22Rv1 (cell line): ENCODE measurements around the gene RAVER1.
"Not testable (repeated sequence)": the region's sequence is repeated elsewhere in the genome, so short reads cannot be mapped to it uniquely, and the experiment has no call there.

Experiments
- H3K27ac ChIP-seq: fragments of 450-650 bp; 2 replicates; pipeline ENCODE4 v1.5.1; 2017
- ZFX ChIP-seq: fragments of 450-650 bp; IDR thresholded peaks from 2 replicates; pipeline ENCODE4 v1.6.1; 2017; ENCODE audit warnings: antibody characterized with exemption, borderline replicate concordance
- TF ChIP-seq, protein P1 (sequence below): fragments of 450-650 bp; IDR thresholded peaks from 2 replicates; pipeline ENCODE4 v1.5.1; 2017; ENCODE audit warnings: mild to moderate bottlenecking

The RAVER1 gene

DNA sequence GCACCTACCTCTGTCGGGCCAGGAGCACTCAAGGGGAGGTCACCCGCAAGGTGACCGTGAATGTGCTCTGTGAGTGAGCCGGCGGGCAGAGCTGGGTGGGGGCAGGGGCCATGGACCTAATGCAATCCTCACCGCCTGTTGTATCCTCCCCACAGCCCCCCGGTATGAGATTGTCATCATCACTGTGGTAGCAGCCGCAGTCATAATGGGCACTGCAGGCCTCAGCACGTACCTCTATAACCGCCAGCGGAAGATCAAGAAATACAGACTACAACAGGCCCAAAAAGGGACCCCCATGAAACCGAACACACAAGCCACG, 48.4 kb downstream of the RAVER1 start:
- TF ChIP-seq, protein P1, sequence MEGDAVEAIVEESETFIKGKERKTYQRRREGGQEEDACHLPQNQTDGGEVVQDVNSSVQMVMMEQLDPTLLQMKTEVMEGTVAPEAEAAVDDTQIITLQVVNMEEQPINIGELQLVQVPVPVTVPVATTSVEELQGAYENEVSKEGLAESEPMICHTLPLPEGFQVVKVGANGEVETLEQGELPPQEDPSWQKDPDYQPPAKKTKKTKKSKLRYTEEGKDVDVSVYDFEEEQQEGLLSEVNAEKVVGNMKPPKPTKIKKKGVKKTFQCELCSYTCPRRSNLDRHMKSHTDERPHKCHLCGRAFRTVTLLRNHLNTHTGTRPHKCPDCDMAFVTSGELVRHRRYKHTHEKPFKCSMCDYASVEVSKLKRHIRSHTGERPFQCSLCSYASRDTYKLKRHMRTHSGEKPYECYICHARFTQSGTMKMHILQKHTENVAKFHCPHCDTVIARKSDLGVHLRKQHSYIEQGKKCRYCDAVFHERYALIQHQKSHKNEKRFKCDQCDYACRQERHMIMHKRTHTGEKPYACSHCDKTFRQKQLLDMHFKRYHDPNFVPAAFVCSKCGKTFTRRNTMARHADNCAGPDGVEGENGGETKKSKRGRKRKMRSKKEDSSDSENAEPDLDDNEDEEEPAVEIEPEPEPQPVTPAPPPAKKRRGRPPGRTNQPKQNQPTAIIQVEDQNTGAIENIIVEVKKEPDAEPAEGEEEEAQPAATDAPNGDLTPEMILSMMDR = no peak
- no peak for TF ChIP-seq ZFX
- H3K27ac ChIP-seq = no peak overlapping the region

DNA sequence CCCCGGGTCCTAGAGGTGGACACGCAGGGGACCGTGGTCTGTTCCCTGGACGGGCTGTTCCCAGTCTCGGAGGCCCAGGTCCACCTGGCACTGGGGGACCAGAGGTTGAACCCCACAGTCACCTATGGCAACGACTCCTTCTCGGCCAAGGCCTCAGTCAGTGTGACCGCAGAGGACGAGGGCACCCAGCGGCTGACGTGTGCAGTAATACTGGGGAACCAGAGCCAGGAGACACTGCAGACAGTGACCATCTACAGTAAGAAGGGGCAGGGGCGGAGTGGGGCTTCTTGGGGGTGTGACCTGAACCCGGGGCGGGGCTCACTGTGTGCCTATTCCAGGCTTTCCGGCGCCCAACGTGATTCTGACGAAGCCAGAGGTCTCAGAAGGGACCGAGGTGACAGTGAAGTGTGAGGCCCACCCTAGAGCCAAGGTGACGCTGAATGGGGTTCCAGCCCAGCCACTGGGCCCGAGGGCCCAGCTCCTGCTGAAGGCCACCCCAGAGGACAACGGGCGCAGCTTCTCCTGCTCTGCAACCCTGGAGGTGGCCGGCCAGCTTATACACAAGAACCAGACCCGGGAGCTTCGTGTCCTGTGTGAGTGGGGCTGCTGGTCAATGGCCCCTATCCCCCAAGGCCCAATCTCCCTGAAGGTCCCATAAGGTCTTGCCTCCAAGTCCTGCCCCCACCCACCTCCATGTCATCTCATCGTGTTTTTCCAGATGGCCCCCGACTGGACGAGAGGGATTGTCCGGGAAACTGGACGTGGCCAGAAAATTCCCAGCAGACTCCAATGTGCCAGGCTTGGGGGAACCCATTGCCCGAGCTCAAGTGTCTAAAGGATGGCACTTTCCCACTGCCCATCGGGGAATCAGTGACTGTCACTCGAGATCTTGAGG, 49.0 kb downstream of the RAVER1 start:
- TF ChIP-seq, protein P1 = no peak
- TF ChIP-seq ZFX = no peak
- H3K27ac ChIP-seq = no peak overlapping the region

DNA sequence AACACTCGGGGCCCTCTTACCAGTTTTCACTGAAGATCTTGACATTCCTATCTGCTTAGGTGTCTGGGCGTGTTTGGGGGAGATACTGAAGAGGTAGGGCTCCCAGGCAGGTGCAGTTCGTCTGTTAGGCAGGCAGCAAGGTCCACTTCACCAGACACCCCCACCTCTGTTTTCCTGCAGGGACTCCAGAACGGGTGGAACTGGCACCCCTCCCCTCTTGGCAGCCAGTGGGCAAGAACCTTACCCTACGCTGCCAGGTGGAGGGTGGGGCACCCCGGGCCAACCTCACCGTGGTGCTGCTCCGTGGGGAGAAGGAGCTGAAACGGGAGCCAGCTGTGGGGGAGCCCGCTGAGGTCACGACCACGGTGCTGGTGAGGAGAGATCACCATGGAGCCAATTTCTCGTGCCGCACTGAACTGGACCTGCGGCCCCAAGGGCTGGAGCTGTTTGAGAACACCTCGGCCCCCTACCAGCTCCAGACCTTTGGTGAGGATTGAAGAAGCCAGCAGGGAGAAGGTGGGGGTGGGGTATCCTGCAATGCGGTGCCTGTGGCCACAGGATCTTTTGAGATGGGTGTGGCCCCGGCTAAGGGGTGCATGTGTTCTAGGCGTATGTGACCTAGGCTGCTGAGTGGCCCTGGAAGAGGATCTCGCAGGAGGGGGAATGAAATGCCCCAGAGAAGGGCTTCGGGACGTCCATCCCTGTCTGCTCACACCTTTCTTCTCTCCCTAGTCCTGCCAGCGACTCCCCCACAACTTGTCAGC, 49.8 kb downstream of the RAVER1 start:
- no peak for TF ChIP-seq ZFX
- TF ChIP-seq, protein P1 = no peak
- no peak overlapping the region for H3K27ac ChIP-seq

DNA sequence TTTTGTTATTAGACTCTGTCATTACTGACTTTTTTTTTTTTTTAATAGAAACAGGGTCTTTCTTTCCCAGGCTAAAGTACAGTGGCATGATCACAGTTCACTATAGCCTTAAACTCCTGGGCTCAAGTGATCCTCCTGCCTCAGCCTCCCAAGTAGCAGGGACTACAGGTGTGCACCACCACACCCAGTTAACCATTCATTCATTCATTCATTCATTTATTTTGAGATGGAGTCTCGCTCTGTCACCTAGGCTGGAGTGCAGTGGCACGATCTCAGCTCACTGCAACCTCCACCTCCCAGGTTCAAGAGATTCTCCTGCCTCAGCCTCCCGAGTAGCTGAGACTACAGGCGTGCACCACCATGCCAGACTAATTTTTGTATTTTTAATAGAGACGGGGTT, 51.3 kb downstream of the RAVER1 start:
- not testable (repeated sequence) for H3K27ac ChIP-seq

DNA sequence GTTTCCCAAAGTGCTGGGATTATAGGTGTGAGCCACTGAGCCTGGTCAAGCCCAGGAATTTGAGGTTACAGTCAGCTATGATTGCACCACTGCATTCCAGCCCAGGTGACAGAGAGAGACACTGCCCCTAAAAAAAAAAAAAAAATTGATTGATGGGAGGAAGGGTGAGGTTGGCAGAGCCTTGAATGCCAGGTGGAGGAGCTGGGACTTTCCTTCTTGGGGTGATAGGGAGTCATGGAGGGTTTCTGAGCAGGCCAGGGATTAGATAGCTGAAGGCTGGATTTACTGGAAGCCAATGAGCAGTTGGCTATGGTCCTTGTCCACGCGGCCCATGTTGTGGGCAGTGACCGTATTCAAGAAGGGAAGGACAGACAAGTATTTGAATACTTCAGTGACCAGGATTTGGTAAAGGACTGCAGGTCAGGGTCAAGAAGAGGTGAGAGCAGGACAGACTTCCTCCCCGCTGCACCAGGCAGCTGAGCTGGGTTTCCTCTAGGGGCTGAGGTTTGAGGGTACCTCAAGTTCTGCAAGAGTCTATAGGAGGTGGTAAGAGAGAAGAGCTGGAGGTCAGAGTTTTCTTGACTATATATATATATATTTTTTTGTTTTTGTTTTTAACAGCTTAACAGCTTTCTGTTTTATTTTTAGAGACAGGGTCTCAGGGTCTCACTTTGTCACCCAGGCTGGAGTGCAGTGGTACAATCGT, 53.4 kb downstream of the RAVER1 start:
- TF ChIP-seq, protein P1 = no peak
- no peak for TF ChIP-seq ZFX
- H3K27ac ChIP-seq = no peak overlapping the region

DNA sequence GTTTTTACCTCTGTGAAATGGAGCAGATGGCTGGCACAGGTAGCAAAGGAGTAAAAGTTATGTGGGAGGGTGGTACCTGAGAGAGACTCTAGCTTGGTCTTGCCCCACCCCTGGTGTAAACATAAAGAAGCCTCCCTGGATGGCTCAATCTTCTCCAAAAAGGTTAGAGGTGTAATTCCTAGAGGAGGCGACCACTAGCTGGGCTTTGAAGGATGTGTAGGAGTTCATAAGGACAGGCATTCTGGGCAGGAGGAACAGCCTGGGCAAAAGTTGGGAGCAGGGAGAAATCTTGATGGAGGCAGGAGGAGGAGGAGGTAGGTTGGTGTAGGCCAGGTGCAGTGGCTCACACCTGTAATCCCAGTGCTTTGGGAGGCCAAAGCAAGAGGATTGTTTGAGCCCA, 54.4 kb downstream of the RAVER1 start:
- H3K27ac ChIP-seq = no peak overlapping the region
- no peak for TF ChIP-seq ZFX
- TF ChIP-seq, protein P1 = no peak

DNA sequence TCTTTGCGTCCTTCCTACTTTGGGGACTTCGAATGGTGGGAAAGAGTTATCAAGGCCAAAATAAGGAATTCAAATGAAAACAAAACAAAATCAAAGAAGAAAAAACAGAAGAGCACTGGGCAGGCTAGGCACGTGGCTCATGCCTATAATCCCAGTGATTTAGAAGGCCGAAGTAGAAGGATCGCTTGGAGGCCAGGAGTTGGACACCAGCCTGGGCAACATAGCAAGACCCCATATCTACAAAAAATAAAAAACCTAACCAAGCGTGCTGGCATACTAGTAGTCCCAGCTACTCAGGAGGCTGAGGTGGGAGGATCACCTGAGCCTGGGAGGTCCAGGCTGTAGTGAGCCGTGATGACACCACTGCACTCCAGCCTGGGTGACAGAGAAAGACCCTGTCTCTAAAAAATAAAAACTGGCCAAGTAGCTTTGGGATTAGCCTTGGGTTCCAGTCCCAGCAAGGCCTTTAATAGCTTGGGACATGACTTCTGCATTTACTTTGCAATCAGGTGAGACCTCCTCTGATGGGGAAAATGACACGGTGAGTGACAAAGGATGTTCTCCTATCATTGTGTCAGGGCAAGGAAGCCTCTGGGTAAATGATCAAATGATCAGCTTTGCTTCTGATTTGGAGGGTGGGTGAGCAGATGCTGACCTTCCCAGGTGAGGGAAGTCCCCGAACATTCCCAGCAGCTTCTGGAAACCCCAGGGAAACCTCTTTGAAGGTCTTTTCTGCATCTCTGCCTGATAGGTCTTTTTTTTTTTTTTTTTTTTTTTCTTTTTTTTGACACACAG, 55.3 kb downstream of the RAVER1 start:
- TF ChIP-seq, protein P1 = no peak
- no peak for TF ChIP-seq ZFX
- H3K27ac ChIP-seq = no peak overlapping the region
